Suprapubic skin (tissue), 4 donors: ENCODE results near the gene GRAMD1A. TPM values are rescaled to one million over a fixed set of nuclear protein-coding genes. Genes with fewer than 3 reads are reported as not detected.
"Not testable (repeated sequence)": the region's sequence is repeated elsewhere in the genome, so short reads cannot be mapped to it uniquely, and the experiment has no call there.

ENCODE experiments used
- DNase-seq, 2 donors: peaks; one replicate each; pipeline ENCODE4 v3.0.0-alpha.2; 2019; ENCODE audit warnings: low spot score in 2 of 2
- H3K27ac ChIP-seq: fragments of 200-600 bp; sonication (generic); one replicate; pipeline ENCODE4 v1.5.1; 2019
- H3K27me3 ChIP-seq: fragments of 200-600 bp; sonication (generic); one replicate; pipeline ENCODE4 v1.5.1; 2019
- H3K36me3 ChIP-seq: fragments of 200-600 bp; sonication (generic); one replicate; pipeline ENCODE4 v1.5.1; 2019
- H3K4me1 ChIP-seq: fragments of 200-600 bp; sonication (generic); one replicate; pipeline ENCODE4 v1.5.1; 2019
- H3K4me3 ChIP-seq: fragments of 200-600 bp; sonication (generic); one replicate; pipeline ENCODE4 v1.5.1; 2019; ENCODE audit warnings: mild to moderate bottlenecking
- H3K9me3 ChIP-seq: fragments of 200-600 bp; sonication (generic); one replicate; pipeline ENCODE4 v1.5.1; 2019
- EP300 ChIP-seq: sonication (generic); formaldehyde crosslinking; IDR thresholded peaks from one replicate; pipeline ENCODE4 v1.6.1; 2017; ENCODE audit warnings: antibody characterized with exemption
- POLR2A ChIP-seq, 2 donors: fragments of 450-650 bp; IDR thresholded peaks; one replicate each; pipeline ENCODE4 v1.6.1; 2017; ENCODE audit warnings: antibody characterized with exemption in 2 of 2, mild to moderate bottlenecking in 2 of 2, moderate library complexity in 2 of 2
- POLR2AphosphoS5 ChIP-seq, 3 donors: sonication (generic); formaldehyde crosslinking; IDR thresholded peaks; one replicate each; pipeline ENCODE4 v1.6.1; 2017; ENCODE audit warnings: antibody characterized with exemption in 3 of 3
- WGBS: methylation state at CpG from one replicate; pipeline ENCODE4 v1.1.5; 2018; 5-methylcytosine and 5-hydroxymethylcytosine counted together
- total RNA-seq, 4 donors: library from RNA; depleted of rRNA; stranded (reverse); fragments of >200 nt; gene quantifications; one replicate each; pipeline ENCODE4 v1.1.0, GENCODE V29; 2016
- TF ChIP-seq, protein P1 (sequence below), 2 donors: fragments of 200-600 bp in 1 of 2; fragments of 450-650 bp in 1 of 2; sonication (generic) in 1 of 2; IDR thresholded peaks; one replicate each; pipeline ENCODE4 v1.5.1; 2016 to 2019; ENCODE audit warnings: antibody characterized with exemption in 2 of 2, mild to moderate bottlenecking in 1 of 2, moderate library complexity in 1 of 2

Gene GRAMD1A
- total RNA-seq, 4 donors from 2014 or later: 16.3 to 38.7 (median 20.8) TPM

DNA sequence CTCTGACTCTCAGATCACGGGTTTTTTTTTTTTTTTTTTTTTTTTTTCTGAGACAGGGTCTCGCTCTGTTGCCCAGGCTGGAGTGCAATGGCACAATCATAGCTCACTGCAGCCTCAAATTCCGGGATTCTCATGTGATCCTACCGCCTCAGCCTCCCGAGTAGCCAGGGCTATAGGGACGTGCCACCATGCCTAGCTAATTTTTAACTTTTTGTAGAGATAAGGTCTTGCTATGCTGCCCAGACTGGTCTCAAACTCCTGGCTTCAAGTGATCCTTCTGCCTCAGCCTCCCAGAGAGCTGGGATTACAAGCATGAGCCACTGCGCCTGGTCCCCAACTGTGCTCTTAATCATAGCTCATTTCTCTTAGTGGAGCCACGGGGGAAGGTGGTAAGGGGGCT lies 4.6 kb upstream of the GRAMD1A start:
- Histone ChIP-seq H3K36me3 (no peaks in the 10 kb centered on the region), H3K4me3 (no peak overlapping the region), H3K9me3 (no peaks in the 10 kb centered on the region), H3K27me3 (no peaks in the 10 kb centered on the region), H3K27ac (no peak overlapping the region), H3K4me1 (peaks cover 18% of the 10 kb centered on the region)
- WGBS: 90% methylated on average over 8 of the region's 8 CpGs
- TF ChIP-seq, protein P1, sequence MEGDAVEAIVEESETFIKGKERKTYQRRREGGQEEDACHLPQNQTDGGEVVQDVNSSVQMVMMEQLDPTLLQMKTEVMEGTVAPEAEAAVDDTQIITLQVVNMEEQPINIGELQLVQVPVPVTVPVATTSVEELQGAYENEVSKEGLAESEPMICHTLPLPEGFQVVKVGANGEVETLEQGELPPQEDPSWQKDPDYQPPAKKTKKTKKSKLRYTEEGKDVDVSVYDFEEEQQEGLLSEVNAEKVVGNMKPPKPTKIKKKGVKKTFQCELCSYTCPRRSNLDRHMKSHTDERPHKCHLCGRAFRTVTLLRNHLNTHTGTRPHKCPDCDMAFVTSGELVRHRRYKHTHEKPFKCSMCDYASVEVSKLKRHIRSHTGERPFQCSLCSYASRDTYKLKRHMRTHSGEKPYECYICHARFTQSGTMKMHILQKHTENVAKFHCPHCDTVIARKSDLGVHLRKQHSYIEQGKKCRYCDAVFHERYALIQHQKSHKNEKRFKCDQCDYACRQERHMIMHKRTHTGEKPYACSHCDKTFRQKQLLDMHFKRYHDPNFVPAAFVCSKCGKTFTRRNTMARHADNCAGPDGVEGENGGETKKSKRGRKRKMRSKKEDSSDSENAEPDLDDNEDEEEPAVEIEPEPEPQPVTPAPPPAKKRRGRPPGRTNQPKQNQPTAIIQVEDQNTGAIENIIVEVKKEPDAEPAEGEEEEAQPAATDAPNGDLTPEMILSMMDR (IDR thresholded peaks at IDR 0.05): no peak
- TF ChIP-seq EP300: no peak
- no peak for TF ChIP-seq POLR2A (IDR thresholded peaks at IDR 0.05)
- TF ChIP-seq POLR2AphosphoS5 (IDR thresholded peaks at IDR 0.05): no peak
- DNase-seq: no peak

DNA sequence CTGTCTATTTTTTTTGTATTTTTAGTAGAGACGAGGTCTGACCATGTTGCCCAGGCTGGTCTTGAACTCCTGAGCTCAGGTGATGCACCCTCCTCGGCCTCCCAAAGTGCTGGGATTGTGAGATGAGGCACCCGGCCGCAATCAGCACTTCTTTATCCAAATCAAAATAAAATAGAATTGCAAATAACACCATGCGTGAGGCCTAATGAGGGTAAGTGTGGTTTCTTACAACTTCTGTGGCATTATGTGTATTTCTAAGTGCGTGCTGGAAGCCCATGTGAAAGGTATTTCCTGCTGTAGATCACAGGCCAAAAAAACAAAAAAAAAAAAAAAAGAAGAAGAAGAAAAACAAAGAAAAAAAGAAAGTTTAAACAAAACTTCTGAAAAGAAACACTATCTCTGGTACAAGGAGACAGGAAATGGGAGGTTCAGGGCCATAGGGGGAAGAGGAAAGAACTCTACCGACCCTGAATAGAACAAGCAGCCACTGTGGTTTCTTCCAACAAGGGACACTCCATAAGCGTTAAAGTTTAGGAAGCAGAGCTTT lies 3.0 kb upstream of the GRAMD1A start:
- no peak for DNase-seq
- TF ChIP-seq POLR2A (IDR thresholded peaks at IDR 0.05): no peak
- Histone ChIP-seq H3K4me1 (peaks cover 32% of the 10 kb centered on the region), H3K9me3 (no peaks in the 10 kb centered on the region), H3K27me3 (no peaks in the 10 kb centered on the region), H3K36me3 (no peaks in the 10 kb centered on the region), H3K4me3 (no peak overlapping the region), H3K27ac (peak overlapping the region; percentile 39)
- 79% methylated on average over 8 of the region's 8 CpGs for WGBS

DNA sequence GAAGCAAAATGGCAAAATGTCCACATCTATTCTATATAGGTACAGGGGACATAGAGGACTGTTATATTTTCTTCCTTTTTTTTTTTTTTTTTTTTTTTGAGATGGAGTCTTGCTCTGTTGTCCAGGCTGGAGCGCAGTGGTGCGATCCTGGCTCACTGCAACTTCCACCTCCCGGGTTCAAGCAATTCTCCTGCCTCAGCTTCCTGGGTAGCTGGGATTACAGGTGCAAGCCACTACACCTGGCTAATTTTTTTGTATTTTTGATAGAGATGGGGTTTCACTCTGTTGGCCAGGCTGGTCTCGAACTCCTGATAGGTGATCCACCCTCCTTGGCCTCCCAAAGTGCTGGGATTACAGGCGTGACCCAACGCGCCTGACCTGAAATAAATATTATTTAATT lies 1.9 kb upstream of the GRAMD1A start:
- not testable (repeated sequence) for H3K36me3 ChIP-seq, H3K9me3 ChIP-seq, H3K27ac ChIP-seq, H3K27me3 ChIP-seq, DNase-seq, H3K4me3 ChIP-seq
- 89% methylated on average over 7 of the region's 7 CpGs for WGBS
- H3K4me1 ChIP-seq: peaks cover 41% of the 10 kb centered on the region

DNA sequence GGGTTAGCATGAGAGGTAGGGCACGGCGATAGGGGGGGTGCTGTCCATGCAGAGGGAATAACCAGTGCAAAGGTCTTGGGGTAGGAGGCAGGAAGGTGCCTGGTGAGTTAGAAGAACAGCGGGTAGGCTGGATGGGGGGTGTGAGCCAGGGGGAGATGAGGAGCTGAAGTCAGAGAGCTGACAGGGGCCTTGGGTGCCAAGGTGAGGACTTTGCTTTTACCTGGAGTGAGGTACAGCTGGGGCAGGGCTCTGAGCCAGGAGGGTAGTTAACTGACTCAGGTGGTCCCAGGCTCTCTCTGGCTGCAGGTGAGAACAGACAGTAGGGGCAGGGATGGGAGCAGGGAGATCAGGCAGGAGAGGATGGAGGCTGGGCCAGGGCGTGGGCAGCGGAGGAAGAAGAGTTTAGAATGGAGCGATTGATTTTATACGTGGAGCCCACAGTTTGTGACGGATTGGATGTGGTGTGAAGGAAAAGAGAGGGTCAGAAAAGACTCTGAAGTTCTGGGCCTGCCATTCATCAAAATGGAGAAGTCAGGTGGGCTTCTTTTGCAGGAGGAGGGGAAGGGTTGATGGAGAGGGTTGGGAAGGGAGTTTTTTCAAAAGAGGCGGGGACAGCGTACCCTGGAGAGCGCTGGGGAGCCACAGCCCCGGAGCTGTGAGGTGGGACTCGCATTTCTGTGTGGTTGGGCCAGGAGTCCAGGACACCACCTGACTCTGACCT lies 1.2 kb upstream of the GRAMD1A start:
- DNase-seq: no peak
- H3K27me3 ChIP-seq: no peaks in the 10 kb centered on the region
- H3K27ac ChIP-seq: peak overlapping the region; percentile 93
- TF ChIP-seq EP300 (no peak), POLR2A (IDR thresholded peaks at IDR 0.05) (no peak), POLR2AphosphoS5 (IDR thresholded peaks at IDR 0.05) (no peak)
- TF ChIP-seq, protein P1 (IDR thresholded peaks at IDR 0.05): no peak
- peaks cover 44% of the 10 kb centered on the region for H3K4me1 ChIP-seq
- 48% methylated on average over 13 of the region's 13 CpGs for WGBS
- H3K36me3 ChIP-seq: no peaks in the 10 kb centered on the region
- H3K4me3 ChIP-seq: peak overlapping the region; percentile 65
- H3K9me3 ChIP-seq: no peaks in the 10 kb centered on the region

DNA sequence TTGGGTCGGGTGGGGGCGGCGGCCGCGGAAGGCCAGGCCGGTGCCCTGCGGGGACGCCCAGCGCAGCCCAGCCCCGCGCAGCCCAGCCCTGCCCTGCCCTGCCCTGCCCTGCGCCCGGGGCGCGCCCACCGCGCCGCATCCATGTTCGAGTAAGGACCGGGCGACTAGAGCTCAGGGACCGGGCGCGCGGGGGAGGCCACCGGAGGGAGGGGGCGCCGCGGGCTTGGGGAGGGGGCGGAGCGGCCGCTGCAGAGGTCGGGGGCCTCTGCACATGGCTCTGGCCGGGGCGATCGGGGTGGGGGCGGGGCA lies 169 bp downstream of the GRAMD1A start:
- TF ChIP-seq POLR2AphosphoS5 (IDR thresholded peaks at IDR 0.05) (no peak), EP300 (no peak)
- TF ChIP-seq, protein P1 (IDR thresholded peaks at IDR 0.05): no peak
- H3K9me3 ChIP-seq: no peaks in the 10 kb centered on the region
- no peaks in the 10 kb centered on the region for H3K27me3 ChIP-seq
- peak overlapping the region; percentile 93 for H3K27ac ChIP-seq
- H3K36me3 ChIP-seq: peaks cover 1% of the 10 kb centered on the region
- H3K4me1 ChIP-seq: peaks cover 47% of the 10 kb centered on the region
- DNase-seq: no peak
- H3K4me3 ChIP-seq: peak overlapping the region; percentile 65
- 5% methylated on average over 16 of the region's 37 CpGs for WGBS

DNA sequence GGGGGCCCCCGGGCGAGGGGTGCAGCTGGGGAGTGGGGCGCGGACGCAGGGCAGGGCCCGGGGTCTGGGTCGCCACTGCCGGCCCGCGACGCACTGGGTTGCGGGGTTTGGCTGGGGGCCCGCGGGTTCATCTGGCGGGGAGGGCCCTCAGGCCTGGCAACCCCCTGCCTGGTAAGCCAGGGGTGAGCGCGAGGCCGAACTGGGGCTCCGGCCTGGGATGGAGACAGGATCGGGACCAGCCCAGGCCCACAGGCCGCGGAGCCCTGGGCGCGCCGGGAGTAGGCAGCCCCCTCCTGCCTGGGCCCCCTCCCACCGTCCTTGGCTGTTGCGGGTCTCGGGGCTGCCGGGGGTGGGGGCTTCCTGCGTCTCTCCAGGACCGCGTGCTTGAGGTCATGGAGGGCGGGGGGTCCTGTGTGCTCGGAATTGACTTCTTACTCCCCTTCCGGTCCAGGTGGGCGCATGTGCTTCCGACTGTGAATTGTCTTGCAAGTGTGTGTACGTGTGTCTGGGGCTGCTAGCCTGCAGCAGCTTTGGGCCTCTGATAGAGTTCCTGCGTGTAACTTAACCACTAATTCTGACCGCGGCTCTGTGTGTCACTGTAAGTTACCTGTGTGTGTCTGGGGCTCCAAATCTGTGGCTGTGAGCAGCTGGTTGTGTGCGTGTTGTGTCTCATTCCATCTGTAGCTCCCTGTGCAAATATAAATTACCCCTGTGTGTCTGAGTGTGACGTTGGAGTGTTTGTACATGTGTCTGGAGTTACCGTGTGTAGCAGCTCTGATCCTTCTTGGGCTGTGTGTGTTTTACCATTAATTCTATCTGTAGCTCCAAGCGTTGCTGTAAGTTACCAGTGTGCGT lies 751 bp downstream of the GRAMD1A start:
- 4% methylated on average over 22 of the region's 46 CpGs for WGBS
- H3K36me3 ChIP-seq: peaks cover 7% of the 10 kb centered on the region
- no peaks in the 10 kb centered on the region for H3K9me3 ChIP-seq
- H3K4me1 ChIP-seq: peaks cover 47% of the 10 kb centered on the region
- DNase-seq: no peak
- peak overlapping the region; percentile 93 for H3K27ac ChIP-seq
- TF ChIP-seq EP300 (no peak), POLR2AphosphoS5 (IDR thresholded peaks at IDR 0.05) (no peak), POLR2A (IDR thresholded peaks at IDR 0.05) (no peak)
- TF ChIP-seq, protein P1 (IDR thresholded peaks at IDR 0.05): no peak
- peak overlapping the region; percentile 65 for H3K4me3 ChIP-seq
- no peaks in the 10 kb centered on the region for H3K27me3 ChIP-seq
